ENCODE data around the gene HIP1R. TPM values are rescaled to one million over a fixed set of nuclear protein-coding genes. Genes with fewer than 3 reads are reported as not detected.
A peak's percentile ranks its signal among the peaks of the same experiment; 100 is the strongest.
"Not testable (repeated sequence)": the region's sequence is repeated elsewhere in the genome, so short reads cannot be mapped to it uniquely, and the experiment has no call there.

Gene HIP1R
- total RNA-seq, result 16.6 TPM
- long read RNA-seq, full-length matches to known transcripts, result 15 of 38 reads
- long read RNA-seq, partial matches to known transcripts, result 17 of 38 reads
- long read RNA-seq, other reads (novel, unspliced or antisense), result 6 of 38 reads

- intact Hi-C loops (cut with DNase I), result no loop called here
- DNase-seq (ENCODE audit: low spot score), result peak; percentile 77
Observed at GRCh38 chr12:122834921-122835749, at the start of gene HIP1R. Gene HIP1R, plus strand, starts transcription at chr12:122835457. Its CDS starts 94 bp downstream, at chr12:122835551.

GRCh38 chr12:122785503-122785902 is 49.8 kb upstream of the HIP1R start:
- DNase-seq (ENCODE audit: low spot score), result no peak
- intact Hi-C loops (cut with DNase I), result no loop called here

- intact Hi-C loops (cut with DNase I), result no loop called here
- no peak for DNase-seq (ENCODE audit: low spot score)
Observed at GRCh38 chr12:122788387-122788786, 46.9 kb upstream of the HIP1R start.

GRCh38 chr12:122789637-122790036 is 45.6 kb upstream of the HIP1R start:
- no peak for DNase-seq (ENCODE audit: low spot score)

GRCh38 chr12:122790393-122791075 is 44.7 kb upstream of the HIP1R start:
- DNase-seq (ENCODE audit: low spot score), result no peak
- intact Hi-C loops (cut with DNase I), result loop anchor here (5.0 kb wide), 1 partner anchor 67 kb away; no protein-coding TSS in a partner anchor

More at GRCh38 chr12:122789637-122790036, 45.6 kb upstream of the HIP1R start:
- intact Hi-C loops (cut with DNase I), result loop anchor here (5.0 kb wide), 1 partner anchor 68 kb away; no protein-coding TSS in a partner anchor

GRCh38 chr12:122793685-122794106 is 41.6 kb upstream of the HIP1R start:
- intact Hi-C loops (cut with DNase I), result loop anchor here (2.0 to 5.0 kb wide), 2 partner anchors 64 to 159 kb away; no protein-coding TSS in a partner anchor
- DNase-seq (ENCODE audit: low spot score), result no peak

- intact Hi-C loops (cut with DNase I), result no loop called here
- no peak for DNase-seq (ENCODE audit: low spot score)
Observed at GRCh38 chr12:122795807-122796206, 39.5 kb upstream of the HIP1R start.

- intact Hi-C loops (cut with DNase I), result no loop called here
- no peak for DNase-seq (ENCODE audit: low spot score)
Observed at GRCh38 chr12:122799641-122800243, 35.5 kb upstream of the HIP1R start.

- DNase-seq (ENCODE audit: low spot score), result no peak
- intact Hi-C loops (cut with DNase I), result no loop called here
Observed at GRCh38 chr12:122803937-122804336, 31.3 kb upstream of the HIP1R start.

GRCh38 chr12:122804957-122805356 is 30.3 kb upstream of the HIP1R start:
- DNase-seq (ENCODE audit: low spot score); intact Hi-C loops (cut with DNase I): not testable (repeated sequence)

GRCh38 chr12:122807651-122808050 is 27.6 kb upstream of the HIP1R start:
- intact Hi-C loops (cut with DNase I), result no loop called here
- DNase-seq (ENCODE audit: low spot score), result no peak

GRCh38 chr12:122811777-122812176 is 23.5 kb upstream of the HIP1R start:
- intact Hi-C loops (cut with DNase I), result no loop called here
- no peak for DNase-seq (ENCODE audit: low spot score)

GRCh38 chr12:122813310-122813713 is 21.9 kb upstream of the HIP1R start:
- intact Hi-C loops (cut with DNase I), result no loop called here
- DNase-seq (ENCODE audit: low spot score), result no peak

- intact Hi-C loops (cut with DNase I), result no loop called here
Observed at GRCh38 chr12:122819209-122819785, 16.0 kb upstream of the HIP1R start.

GRCh38 chr12:122820138-122820537 is 15.1 kb upstream of the HIP1R start:
- intact Hi-C loops (cut with DNase I), result no loop called here
- no peak for DNase-seq (ENCODE audit: low spot score)

More at GRCh38 chr12:122819209-122819785, 16.0 kb upstream of the HIP1R start:
- DNase-seq (ENCODE audit: low spot score), result no peak

- intact Hi-C loops (cut with DNase I), result no loop called here
Observed at GRCh38 chr12:122820838-122821271, 14.4 kb upstream of the HIP1R start.

GRCh38 chr12:122823429-122823828 is 11.8 kb upstream of the HIP1R start:
- intact Hi-C loops (cut with DNase I), result no loop called here
- no peak for DNase-seq (ENCODE audit: low spot score)

More at GRCh38 chr12:122820838-122821271, 14.4 kb upstream of the HIP1R start:
- DNase-seq (ENCODE audit: low spot score), result no peak

- intact Hi-C loops (cut with DNase I), result no loop called here
Observed at GRCh38 chr12:122825773-122826724, 9.2 kb upstream of the HIP1R start.

More at GRCh38 chr12:122825773-122826724, 9.2 kb upstream of the HIP1R start:
- no peak for DNase-seq (ENCODE audit: low spot score)
